ENCODE data around the gene IL17RA. TPM values are rescaled to one million over a fixed set of nuclear protein-coding genes. Genes with fewer than 3 reads are reported as not detected.
A peak's percentile ranks its signal among the peaks of the same experiment; 100 is the strongest.

IL17RA gene
- total RNA-seq, 1 donor from 2014 or later: 16.9 TPM

- no peak for TF ChIP-seq CTCF (IDR thresholded peaks at IDR 0.05; ENCODE audit: partially characterized antibody, unreplicated experiment)
- Mint-ChIP-seq H3K4me3 (ENCODE audit: unreplicated experiment) (peak overlapping the region; percentile 63), H3K9me3 (ENCODE audit: unreplicated experiment) (peaks cover 15% of the 10 kb centered on the region), H3K4me1 (ENCODE audit: low read depth, unreplicated experiment) (peaks cover 22% of the 10 kb centered on the region), H3K27me3 (ENCODE audit: unreplicated experiment) (peaks cover 21% of the 10 kb centered on the region), H3K36me3 (ENCODE audit: unreplicated experiment) (no peaks in the 10 kb centered on the region), H3K27ac (ENCODE audit: unreplicated experiment) (no peak overlapping the region)
- DNase-seq: peak; percentile 52
Observed at GRCh38 chr22:17120281-17120680, 35.5 kb downstream of the IL17RA start.

GRCh38 chr22:17120711-17121232 is 36.0 kb downstream of the IL17RA start:
- H3K36me3 Mint-ChIP-seq (ENCODE audit: unreplicated experiment): no peaks in the 10 kb centered on the region
- DNase-seq: peak; percentile 61
- H3K4me1 Mint-ChIP-seq (ENCODE audit: low read depth, unreplicated experiment): peaks cover 22% of the 10 kb centered on the region
- peaks cover 15% of the 10 kb centered on the region for H3K9me3 Mint-ChIP-seq (ENCODE audit: unreplicated experiment)
- no peak overlapping the region for H3K4me3 Mint-ChIP-seq (ENCODE audit: unreplicated experiment)
- TF ChIP-seq CTCF (IDR thresholded peaks at IDR 0.05; ENCODE audit: partially characterized antibody, unreplicated experiment): no peak
- H3K27ac Mint-ChIP-seq (ENCODE audit: unreplicated experiment): no peak overlapping the region
- H3K27me3 Mint-ChIP-seq (ENCODE audit: unreplicated experiment): peaks cover 18% of the 10 kb centered on the region

- Mint-ChIP-seq H3K4me1 (ENCODE audit: low read depth, unreplicated experiment) (peaks cover 20% of the 10 kb centered on the region), H3K4me3 (ENCODE audit: unreplicated experiment) (peak within 1 kb of the TSS; percentile 89), H3K36me3 (ENCODE audit: unreplicated experiment) (no peaks in the 10 kb centered on the region), H3K27ac (ENCODE audit: unreplicated experiment) (peak within 1 kb of the TSS; percentile 75), H3K9me3 (ENCODE audit: unreplicated experiment) (peaks cover 15% of the 10 kb centered on the region), H3K27me3 (ENCODE audit: unreplicated experiment) (peaks cover 18% of the 10 kb centered on the region)
- TF ChIP-seq CTCF (IDR thresholded peaks at IDR 0.05; ENCODE audit: partially characterized antibody, unreplicated experiment): no peak
- DNase-seq: peak; percentile 94
Observed at GRCh38 chr22:17121233-17122195, 36.7 kb downstream of the IL17RA start, which contains the start of gene TMEM121B. TMEM121B (minus strand) TSS chr22:17121360; CDS start chr22:17121127, 233 bp downstream.

- no peaks in the 10 kb centered on the region for H3K9me3 Mint-ChIP-seq (ENCODE audit: unreplicated experiment)
- H3K27ac Mint-ChIP-seq (ENCODE audit: unreplicated experiment): no peak overlapping the region
- no peak for DNase-seq
- TF ChIP-seq CTCF (IDR thresholded peaks at IDR 0.05; ENCODE audit: partially characterized antibody, unreplicated experiment): no peak
- H3K27me3 Mint-ChIP-seq (ENCODE audit: unreplicated experiment): no peaks in the 10 kb centered on the region
- H3K36me3 Mint-ChIP-seq (ENCODE audit: unreplicated experiment): no peaks in the 10 kb centered on the region
- H3K4me1 Mint-ChIP-seq (ENCODE audit: low read depth, unreplicated experiment): peaks cover 6% of the 10 kb centered on the region
- no peak overlapping the region for H3K4me3 Mint-ChIP-seq (ENCODE audit: unreplicated experiment)
Observed at GRCh38 chr22:17130199-17130598, 45.4 kb downstream of the IL17RA start.

- Mint-ChIP-seq H3K36me3 (ENCODE audit: unreplicated experiment) (no peaks in the 10 kb centered on the region), H3K27ac (ENCODE audit: unreplicated experiment) (no peak overlapping the region), H3K4me3 (ENCODE audit: unreplicated experiment) (no peak overlapping the region), H3K27me3 (ENCODE audit: unreplicated experiment) (no peaks in the 10 kb centered on the region), H3K9me3 (ENCODE audit: unreplicated experiment) (no peaks in the 10 kb centered on the region), H3K4me1 (ENCODE audit: low read depth, unreplicated experiment) (peaks cover 6% of the 10 kb centered on the region)
- no peak for TF ChIP-seq CTCF (IDR thresholded peaks at IDR 0.05; ENCODE audit: partially characterized antibody, unreplicated experiment)
- DNase-seq: peak; percentile 40
Observed at GRCh38 chr22:17131686-17132085, 46.9 kb downstream of the IL17RA start.

Measured in glutamatergic neuron (in vitro differentiated cells).